HUDEP-2 (cell line): ENCODE results near the gene MAPK9.
A peak's percentile ranks its signal among the peaks of the same experiment; 100 is the strongest.

ENCODE experiments used
- DNase-seq, 76 experiments: peaks; one replicate each; lab custom pipeline; 2025; ENCODE audit not compliant: unreplicated experiment in 76 of 76; lab: John Stamatoyannopoulos, UW

MAPK9 gene

GRCh38 chr5:180297587-180298282, 5.9 kb upstream of the MAPK9 start:
- peak in 3 of 76 experiments; percentile 4 to 34 (median 16) for DNase-seq

DNA sequence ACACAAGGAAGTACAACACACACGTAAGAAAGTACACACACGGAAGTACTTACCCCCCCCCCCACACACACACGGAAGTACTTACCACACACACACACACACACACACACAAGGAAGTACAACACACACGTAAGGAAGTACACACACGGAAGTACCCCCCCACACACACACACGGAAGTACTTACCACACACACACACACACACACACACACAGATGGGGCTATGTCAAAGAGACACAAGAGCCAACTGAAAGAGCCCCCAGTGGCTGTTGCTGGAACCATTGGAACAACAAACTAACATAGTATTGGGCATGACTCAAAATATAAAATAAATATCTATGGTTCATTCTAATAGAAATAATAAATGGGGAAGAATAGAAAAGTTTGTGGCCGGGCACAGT, 4.9 kb upstream of the MAPK9 start:
- no peak for DNase-seq

DNA sequence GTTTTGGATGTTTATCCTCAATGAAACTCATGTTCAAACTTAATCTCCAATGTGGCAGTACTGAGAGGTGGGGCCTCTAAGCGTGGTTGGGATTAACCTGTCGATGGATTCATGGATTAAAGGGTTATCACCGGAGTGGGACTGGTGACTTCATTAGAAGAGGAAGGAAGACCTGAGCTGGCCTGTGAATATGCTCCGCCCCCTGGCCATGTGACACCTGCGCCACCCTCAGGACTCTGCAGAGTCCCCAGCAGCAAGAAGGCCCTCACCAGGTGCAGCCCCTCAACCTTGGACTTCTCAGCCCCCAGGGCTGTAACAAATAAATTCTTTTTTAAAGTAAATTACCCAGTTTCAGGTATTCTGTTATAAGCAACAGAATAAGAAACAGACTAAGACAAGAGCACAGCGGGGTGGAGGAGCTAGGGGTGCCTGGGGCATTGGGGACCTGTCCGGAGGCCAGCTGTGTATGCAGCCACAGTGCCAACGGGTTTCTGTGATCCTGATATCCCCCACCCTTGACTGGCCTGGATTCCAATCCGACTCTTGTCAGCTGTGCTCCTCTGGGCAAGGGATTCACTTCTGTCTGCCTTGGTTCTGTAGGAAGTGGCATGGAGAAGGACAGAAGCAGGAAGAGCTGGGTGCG, 3.2 kb upstream of the MAPK9 start:
- DNase-seq = no peak

DNA sequence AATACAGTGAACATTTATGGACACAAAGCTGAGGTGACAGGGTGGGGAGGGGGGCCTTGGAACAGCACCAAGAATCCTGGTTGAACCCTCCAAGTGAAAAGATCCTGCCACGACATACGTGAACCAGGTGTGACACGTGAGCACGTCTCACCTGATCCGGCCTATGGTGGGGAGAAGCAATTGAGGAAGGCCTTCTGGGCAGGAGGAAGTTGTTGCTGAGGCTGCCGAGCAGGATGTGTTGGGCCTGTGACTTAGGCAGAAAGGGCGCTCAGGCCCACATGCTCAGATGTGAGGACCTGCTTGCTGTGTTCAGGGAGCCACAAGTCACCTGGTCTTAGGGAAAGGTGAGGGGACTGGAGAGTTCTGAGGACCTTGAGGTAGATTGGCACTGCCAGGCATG, 2.5 kb upstream of the MAPK9 start:
- DNase-seq = no peak

DNA sequence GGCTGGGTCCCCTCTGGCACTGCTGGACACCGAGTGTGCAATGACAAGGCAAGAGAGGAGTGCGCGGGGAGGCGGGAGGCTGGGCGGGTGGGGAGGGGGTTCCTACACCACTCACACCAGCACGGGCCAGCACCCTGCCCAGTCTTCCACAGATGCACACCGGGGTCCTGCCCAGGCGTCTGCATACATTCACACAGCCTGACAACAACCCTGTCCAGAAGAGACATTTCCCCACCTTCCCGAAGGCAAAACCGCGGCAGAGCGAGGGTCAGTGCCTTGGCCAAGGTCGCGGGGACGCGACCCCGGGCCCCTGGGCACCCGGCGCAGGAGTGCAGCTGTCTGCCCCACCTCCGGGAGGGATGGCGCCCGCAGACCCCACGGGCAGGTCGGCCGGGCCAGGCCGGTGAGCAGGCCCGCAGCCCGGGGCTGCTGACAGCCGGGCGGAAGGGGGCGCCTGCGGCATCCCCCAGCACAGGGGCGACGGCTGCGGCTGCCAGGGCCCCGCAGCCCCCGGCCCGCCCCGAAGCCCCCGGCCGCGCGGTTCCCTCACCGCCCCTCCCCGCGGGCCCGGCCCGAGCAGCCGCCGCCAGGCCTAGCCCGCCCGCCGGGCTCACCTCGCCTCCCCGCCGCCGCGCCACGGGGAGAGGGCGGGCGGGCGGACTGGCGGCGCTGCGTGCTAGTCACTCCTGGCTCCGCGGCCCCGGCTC, 496 bp downstream of the MAPK9 start:
- DNase-seq = peak in 7 of 76 experiments; percentile 7 to 43 (median 28)

DNA sequence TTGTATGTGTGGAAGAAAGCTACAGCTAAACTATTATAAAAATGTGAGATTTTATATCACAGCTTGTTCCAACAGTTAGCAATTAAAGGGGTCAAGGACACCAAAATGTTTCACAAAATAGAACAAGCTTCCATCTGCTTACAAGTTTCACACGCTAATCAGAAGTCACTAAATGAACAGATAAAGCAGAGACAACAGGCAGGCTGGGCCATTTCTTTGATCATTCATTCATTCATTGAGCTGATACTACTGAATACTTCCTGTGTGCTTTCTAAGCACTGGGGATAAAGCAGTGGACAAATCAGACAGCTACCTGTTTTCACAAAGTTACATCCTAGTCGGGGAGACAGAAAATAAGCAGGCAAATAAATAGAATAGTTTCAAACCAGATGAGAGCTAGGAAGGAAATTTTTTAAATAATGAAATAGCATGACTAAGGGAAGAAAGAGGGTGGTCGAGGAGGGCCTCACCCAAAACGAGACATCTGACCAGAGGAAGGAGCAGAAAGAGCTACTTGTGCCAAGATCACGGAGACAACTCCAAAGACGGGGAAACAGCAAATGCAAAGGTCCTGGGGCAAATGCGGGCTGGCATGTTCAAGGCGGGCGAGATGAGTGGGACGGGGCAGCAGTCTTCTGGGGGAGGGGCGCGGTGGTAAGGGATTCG, 1.2 kb downstream of the MAPK9 start:
- no peak for DNase-seq

DNA sequence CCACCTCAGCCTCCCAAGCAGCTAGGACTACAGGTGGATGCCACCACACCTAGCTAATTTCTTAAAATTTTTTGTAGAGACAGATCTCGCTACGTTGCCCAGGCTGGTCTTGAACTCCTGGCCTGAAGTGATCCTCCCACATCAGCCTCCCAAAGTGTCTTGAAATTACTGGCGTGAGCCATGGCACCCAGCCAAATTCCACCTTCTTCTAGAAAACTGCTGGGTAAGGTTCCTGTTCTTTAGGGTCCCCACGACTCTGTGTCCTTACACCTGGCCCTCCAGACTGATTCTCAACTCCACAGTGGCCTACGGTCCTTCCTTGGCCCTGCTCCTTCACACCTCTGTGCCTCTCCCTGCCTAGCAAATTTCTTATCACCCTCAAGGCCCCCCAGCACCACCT, 1.9 kb downstream of the MAPK9 start:
- no peak for DNase-seq

DNA sequence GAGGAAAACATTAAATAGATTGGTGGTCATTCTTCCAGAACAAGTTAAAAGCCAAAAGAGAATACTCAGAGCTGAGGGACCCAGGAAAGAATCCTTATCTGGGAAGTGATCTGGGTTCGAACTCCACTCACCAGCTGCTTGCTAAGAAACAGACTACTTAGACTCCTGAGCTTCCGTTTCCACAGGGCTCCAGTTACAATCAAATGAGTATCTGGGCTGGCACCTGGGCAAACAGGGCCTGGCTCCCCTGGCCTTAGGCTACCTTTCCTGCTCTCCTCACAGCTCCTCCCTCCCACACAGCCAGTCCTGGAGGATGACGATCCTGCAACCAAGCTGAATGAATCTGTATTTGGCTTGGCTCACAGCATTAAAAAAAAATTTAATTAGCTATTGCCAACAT, 2.5 kb downstream of the MAPK9 start:
- no peak for DNase-seq

GRCh38 chr5:180287868-180288267, 4.0 kb downstream of the MAPK9 start:
- no peak for DNase-seq

DNA sequence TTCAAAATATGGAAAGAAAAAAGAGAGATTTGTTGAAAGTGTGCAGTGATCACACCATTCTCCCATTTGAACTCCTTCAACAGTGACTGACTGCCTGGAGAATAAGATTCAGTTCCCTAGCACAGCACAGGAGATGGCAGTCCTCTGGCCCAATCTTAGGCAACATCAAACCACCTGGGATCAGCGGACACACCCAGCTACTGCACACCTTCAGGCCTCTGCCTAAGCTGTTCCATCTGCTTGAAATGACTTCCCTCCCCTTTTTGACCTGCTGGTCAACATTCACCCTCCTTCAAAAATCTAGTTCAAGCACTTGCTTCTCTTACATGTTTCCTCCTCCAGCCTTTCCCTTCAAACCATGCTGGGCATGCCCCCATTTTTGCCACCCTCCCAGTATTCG, 4.5 kb downstream of the MAPK9 start:
- DNase-seq = no peak

GRCh38 chr5:180284149-180284548, 7.7 kb downstream of the MAPK9 start:
- DNase-seq = no peak

DNA sequence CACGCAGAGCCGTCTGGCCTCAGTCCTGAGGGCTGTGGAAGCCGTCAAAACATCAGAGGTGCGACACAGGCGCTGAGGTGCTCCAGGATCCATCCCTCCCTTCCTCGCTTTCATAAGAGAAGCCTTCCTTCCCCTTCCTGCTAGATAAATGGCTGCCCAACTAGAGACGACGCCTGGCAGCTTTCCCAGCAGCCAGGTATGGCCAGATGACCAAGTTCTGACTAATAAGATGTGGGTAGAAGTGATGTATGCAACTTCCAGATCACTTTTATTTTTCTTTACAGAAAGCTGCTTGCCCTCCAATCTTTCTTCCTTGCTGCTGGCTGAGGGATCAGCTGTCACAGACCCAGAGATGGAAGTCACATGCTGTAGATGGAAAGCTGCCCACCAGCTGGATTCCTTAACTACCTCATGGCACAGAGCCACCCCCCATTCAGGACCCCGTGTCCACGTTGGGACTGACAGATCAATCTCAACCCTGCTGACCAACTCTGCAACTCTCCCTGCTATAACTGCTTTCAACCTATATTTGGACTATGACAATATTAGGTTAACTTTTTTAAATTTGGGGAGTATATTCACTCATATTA, 8.8 kb downstream of the MAPK9 start:
- no peak for DNase-seq

DNA sequence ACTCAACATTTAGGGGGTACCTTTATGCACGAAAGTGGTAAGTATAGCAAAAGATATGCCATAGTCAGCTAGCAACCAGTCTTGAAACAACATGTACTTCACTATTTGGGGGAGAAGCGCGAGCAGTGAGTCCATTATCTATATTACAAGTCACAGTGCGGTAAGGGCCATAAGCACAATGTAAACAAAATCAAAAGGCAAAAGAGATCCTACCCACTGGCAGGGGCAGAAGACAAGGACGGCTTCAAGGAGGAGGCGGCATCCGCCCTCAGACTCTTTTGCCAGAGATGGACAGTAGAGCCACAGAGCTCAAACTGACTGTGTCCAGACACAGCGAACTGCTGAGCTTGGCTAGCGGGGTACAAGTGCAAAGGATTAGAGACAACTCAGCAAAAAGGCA, 9.6 kb downstream of the MAPK9 start:
- no peak for DNase-seq

DNA sequence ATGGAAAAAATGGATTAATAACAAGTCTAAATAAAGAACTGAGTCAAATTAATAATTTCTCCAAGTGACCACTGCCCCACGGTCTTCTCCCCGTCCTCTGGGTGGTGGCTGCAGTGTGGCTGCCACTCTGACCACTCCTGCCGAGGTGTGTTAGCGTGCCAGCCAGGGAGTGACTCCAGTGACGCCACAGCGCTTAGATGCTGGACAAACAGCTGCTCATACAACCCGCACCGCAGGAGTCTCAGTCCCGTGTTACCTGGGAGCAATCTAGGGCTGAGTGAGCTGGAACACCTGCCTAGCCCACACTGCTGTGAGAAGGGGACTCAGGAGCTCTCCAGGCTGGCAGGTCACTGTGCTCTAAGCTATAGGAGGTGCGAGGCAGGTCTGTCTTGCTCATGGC, 10.2 kb downstream of the MAPK9 start:
- no peak for DNase-seq

DNA sequence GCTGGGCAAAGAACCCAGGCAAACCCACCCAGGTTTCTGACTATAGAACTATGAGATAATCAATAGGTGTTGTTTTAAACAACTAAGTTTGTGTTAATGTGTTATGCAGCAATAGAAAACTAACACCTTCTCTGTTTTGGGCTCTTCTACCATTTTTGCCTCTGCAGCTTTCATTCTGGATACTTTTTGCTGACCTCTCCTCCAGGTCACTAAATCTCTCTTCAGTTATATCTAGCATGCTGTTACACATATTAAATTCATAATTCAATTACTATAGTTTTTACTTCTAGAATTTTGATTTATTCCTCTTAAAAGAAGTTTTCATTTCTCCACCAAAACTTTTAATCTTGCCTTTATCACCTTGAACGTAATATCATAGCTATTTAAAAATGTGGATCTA, 17.2 kb downstream of the MAPK9 start:
- no peak for DNase-seq

DNA sequence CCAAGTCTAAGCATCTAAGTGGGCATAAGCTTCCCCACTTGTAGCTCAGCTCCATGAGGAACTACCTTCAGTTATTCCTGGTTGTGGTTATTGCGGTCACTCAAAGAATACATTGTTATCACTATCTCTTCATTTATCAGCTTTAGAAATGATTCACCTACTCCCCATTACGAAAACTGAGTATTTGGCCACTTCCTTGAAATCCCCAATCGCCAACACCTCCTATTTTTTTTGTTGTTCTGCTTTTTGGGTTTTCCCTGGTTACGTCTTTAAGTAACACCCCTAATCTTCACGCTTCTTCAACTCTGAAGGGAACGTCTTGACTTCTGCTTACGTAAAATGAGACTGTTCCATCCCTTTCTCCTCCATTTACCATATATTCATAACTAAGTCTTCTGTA, 20.7 kb downstream of the MAPK9 start:
- DNase-seq = no peak

DNA sequence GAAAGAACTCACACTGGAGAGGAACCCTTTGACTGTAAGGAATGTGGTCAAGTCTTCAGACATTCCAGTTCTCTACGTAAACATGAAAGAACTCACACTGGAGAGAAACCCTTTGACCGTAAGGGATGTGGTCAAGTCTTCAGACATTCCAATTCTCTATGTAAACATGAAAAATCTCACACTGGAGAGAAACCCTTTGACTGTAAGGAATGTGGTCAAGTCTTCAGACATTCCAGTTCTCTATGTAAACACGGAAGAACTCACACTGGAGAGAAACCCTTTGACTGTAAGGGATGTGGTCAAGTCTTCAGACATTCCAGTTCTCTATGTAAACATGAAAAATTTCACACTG, 32.6 kb downstream of the MAPK9 start:
- DNase-seq = no peak

DNA sequence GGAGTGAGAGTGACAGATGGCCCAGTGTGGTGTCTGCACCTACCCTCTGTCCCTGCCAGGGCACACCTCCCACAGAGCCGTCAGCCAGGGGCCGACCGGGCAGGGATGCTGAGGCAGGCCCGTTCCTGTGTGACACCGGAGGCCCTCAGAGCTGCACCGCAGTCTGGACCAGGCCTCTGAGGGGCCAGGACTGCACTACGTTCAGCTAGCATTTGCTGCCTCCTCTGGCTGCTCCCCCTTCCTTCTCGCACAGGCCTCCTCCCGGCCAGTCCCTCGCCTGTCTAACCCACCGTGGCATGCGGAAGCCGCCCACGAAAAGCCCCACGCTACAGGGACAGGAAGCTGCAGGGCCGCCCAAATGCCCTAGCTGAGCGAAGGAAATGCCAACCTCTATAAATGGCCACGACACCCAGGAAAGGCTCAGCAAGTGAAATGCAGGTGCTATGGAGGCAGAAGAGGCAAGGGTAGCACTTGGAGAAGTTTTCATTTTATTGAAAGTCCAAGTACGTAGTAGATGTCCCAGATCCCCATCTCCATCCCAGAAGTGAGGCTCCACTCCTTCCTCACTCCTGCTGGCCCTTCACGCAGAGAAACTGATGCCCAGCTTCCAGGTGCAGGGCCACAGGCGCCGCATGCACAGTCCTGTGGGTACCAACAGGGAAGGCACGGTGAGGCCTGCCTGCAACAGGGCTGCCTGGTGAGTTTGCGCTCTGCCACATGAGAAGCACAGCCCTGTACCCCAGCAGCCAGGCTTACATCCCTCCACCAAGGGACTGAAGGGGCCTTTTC, 38.7 kb downstream of the MAPK9 start:
- no peak for DNase-seq

DNA sequence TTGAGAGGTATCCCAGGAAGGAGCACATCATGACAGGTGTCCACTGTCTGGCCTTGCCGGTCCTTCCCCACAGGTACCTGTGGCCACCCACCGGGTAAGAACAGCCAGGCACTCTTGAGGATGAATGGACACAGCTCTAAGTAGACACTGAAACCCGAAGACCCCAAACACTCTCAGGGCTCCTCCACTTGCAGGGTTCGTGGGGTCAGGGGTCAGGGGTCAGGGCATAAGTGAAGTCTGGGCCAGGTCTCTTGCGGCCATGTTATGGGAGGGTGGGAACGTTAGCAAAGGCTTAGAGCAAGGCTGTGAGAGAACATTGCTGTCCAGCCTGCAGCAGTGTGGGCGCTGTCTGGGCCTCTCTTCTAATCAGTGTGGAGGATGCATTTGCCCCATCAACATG, 40.0 kb downstream of the MAPK9 start:
- no peak for DNase-seq

DNA sequence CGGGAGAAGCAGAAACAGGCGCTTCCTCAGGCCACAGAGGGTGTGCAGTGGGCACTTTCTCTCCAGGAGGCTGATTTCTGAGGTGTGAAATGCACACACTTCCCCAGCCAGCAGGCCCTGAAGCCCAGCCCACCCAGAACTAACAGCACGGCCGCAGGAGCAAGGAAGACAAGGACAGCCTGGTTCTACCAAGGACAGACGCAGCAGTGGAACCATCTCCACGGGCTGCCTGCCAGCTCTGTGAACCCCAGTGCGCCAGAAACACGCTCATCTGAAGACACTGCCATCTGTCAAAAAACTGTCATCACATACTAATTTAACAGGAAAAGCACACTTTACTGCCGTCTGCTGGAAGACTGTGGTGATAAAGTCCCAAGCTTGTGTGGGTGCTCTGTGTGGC, 40.7 kb downstream of the MAPK9 start:
- no peak for DNase-seq
